H1 (cell line): ENCODE results near the gene CEP41. TPM values are rescaled to one million over a fixed set of nuclear protein-coding genes. Genes with fewer than 3 reads are reported as not detected.

Experiments used
- CTCF ChIA-PET: fragments of 300-600 bp; sonication (Branson Sonifier 250); formaldehyde crosslinking; loops from one replicate; lab custom pipeline; 2021; ENCODE audit not compliant: partially characterized antibody; lab: Charles Lee
- POLR2A ChIA-PET: fragments of 300-600 bp; sonication (Branson Sonifier 250); formaldehyde crosslinking; loops from one replicate; lab custom pipeline; 2021; ENCODE audit warnings: inconsistent platforms; ENCODE audit not compliant: partially characterized antibody; lab: Charles Lee
- DNase-seq, 2 experiments: peaks; one replicate each; pipeline versions ENCODE4 v3.0.0 to v3.0.0-alpha.2; 2010 to 2022; ENCODE audit warnings: low spot score in 2 of 2, low read depth in 1 of 2, mixed read lengths in 1 of 2
- FAIRE-seq: peaks from 2 replicates; lab custom pipeline; 2011; peaks lifted over from hg19 to GRCh38; lab: Jason Lieb, UNC
- H2AFZ ChIP-seq: 2 replicates; pipeline ENCODE4 v1.8.1; 2012; ENCODE audit warnings: low read length, inconsistent platforms
- H2AK5ac ChIP-seq: 2 replicates; pipeline ENCODE4 v1.6.1; 2013; ENCODE audit warnings: low read depth, low read length
- H2BK120ac ChIP-seq: replicated peaks from 2 replicates; pipeline ENCODE3; 2013; ENCODE audit warnings: low read depth, low read length, inconsistent platforms
- H2BK12ac ChIP-seq: 2 replicates; pipeline ENCODE4 v1.6.1; 2013; ENCODE audit warnings: low read depth, low read length
- H2BK15ac ChIP-seq: 2 replicates; pipeline ENCODE4 v1.6.1; 2013; ENCODE audit warnings: low read length
- H2BK20ac ChIP-seq: 2 replicates; pipeline ENCODE4 v1.6.1; 2013; ENCODE audit warnings: low read length
- H2BK5ac ChIP-seq: 2 replicates; pipeline ENCODE4 v1.6.1; 2013; ENCODE audit warnings: low read depth, low read length
- H3K14ac ChIP-seq: 2 replicates; pipeline ENCODE4 v1.6.1; 2013; ENCODE audit warnings: inconsistent platforms; ENCODE audit not compliant: insufficient read length
- H3K18ac ChIP-seq: 2 replicates; pipeline ENCODE4 v1.6.1; 2013; ENCODE audit warnings: low read length; ENCODE audit errors: extremely low read depth
- H3K23ac ChIP-seq: 2 replicates; pipeline ENCODE4 v1.6.1; 2013; ENCODE audit warnings: inconsistent platforms; ENCODE audit not compliant: insufficient read length
- H3K23me2 ChIP-seq: 2 replicates; pipeline ENCODE4 v1.6.1; 2013; ENCODE audit warnings: low read depth, low read length
- H3K27ac ChIP-seq: 2 replicates; pipeline ENCODE4 v1.6.1; 2011; ENCODE audit warnings: low read depth, low read length, inconsistent platforms
- H3K27me3 ChIP-seq, 4 experiments: replicated peaks in 1 of 4; 1 replicate in 1 of 4; 2 replicates in 3 of 4; pipeline versions ENCODE4 v1.6.1 to v1.8.1; 2011 to 2013; ENCODE audit warnings: low read length in 3 of 4, mild to moderate bottlenecking in 3 of 4, inconsistent platforms in 2 of 4, mixed read lengths in 2 of 4, moderate library complexity in 1 of 4; ENCODE audit not compliant: control insufficient read depth in 3 of 4, insufficient read depth in 3 of 4; ENCODE audit errors: extremely low read depth in 1 of 4
- H3K36me3 ChIP-seq, 4 experiments: 2 replicates each; pipeline versions ENCODE4 v1.6.1 to v1.8.1; 2011 to 2013; ENCODE audit warnings: mild to moderate bottlenecking in 4 of 4, low read length in 3 of 4, moderate library complexity in 2 of 4, control low read depth in 1 of 4, inconsistent platforms in 1 of 4; ENCODE audit not compliant: insufficient read depth in 4 of 4, control insufficient read depth in 2 of 4
- H3K4ac ChIP-seq: replicated peaks from 2 replicates; pipeline ENCODE3; 2013; ENCODE audit warnings: low read length, low read depth, mixed read lengths, inconsistent platforms; ENCODE audit not compliant: insufficient read length
- H3K4me1 ChIP-seq, 4 experiments: replicated peaks in 1 of 4; 1 replicate in 1 of 4; 2 replicates in 3 of 4; pipeline versions ENCODE4 v1.6.1 to v1.8.1; 2011 to 2013; ENCODE audit warnings: low read length in 3 of 4, inconsistent platforms in 2 of 4, mixed read lengths in 1 of 4; ENCODE audit not compliant: insufficient read depth in 4 of 4, control insufficient read depth in 3 of 4
- H3K4me2 ChIP-seq, 2 experiments: 2 replicates each; pipeline versions ENCODE4 v1.6.1 to v1.8.1; 2011 to 2013; ENCODE audit warnings: low read depth in 2 of 2, low read length in 2 of 2, control low read depth in 1 of 2, inconsistent platforms in 1 of 2, mild to moderate bottlenecking in 1 of 2; ENCODE audit not compliant: insufficient read depth in 1 of 2
- H3K4me3 ChIP-seq, 4 experiments: fragments of 200-600, 300-600 bp in 1 of 4; sonication (generic), shearing (Covaris generic), sonication (Bioruptor Twin) in 1 of 4; 2 replicates each; pipeline versions ENCODE4 v1.5.1 to v1.8.1; 2011 to 2016; ENCODE audit warnings: low read length in 4 of 4, low read depth in 3 of 4, control low read depth in 2 of 4, inconsistent platforms in 2 of 4, mild to moderate bottlenecking in 2 of 4, mixed read lengths in 1 of 4, moderate library complexity in 1 of 4; ENCODE audit not compliant: insufficient read depth in 2 of 4; ENCODE audit errors: extremely low read depth in 1 of 4
- H3K56ac ChIP-seq: replicated peaks from 2 replicates; pipeline ENCODE3; 2013; ENCODE audit warnings: low read depth, mild to moderate bottlenecking, mixed read lengths, low read length, inconsistent platforms; ENCODE audit not compliant: insufficient read length
- H3K79me1 ChIP-seq: 2 replicates; pipeline ENCODE4 v1.6.1; 2013; ENCODE audit warnings: low read depth, low read length, control low read depth
- H3K79me2 ChIP-seq, 2 experiments: 2 replicates each; pipeline versions ENCODE4 v1.6.1 to v1.8.1; 2012 to 2013; ENCODE audit warnings: low read length in 2 of 2, mild to moderate bottlenecking in 2 of 2, inconsistent platforms in 1 of 2; ENCODE audit not compliant: insufficient read depth in 2 of 2, control insufficient read depth in 1 of 2
- H3K9ac ChIP-seq, 4 experiments: replicated peaks in 1 of 4; 1 replicate in 1 of 4; 2 replicates in 3 of 4; pipeline versions ENCODE4 v1.6.1 to v1.8.1; 2011 to 2013; ENCODE audit warnings: low read depth in 3 of 4, low read length in 3 of 4, control low read depth in 2 of 4, mild to moderate bottlenecking in 2 of 4, moderate library complexity in 2 of 4, inconsistent platforms in 1 of 4; ENCODE audit errors: extremely low read depth in 1 of 4
- H3K9me3 ChIP-seq, 2 experiments: 2 replicates each; pipeline versions ENCODE4 v1.6.1 to v1.8.1; 2012 to 2013; ENCODE audit warnings: mild to moderate bottlenecking in 2 of 2, moderate library complexity in 2 of 2, control low read depth in 1 of 2, inconsistent platforms in 1 of 2, low read depth in 1 of 2, low read length in 1 of 2, mixed read lengths in 1 of 2; ENCODE audit not compliant: insufficient read depth in 2 of 2
- H4K20me1 ChIP-seq, 2 experiments: replicated peaks in 1 of 2; 2 replicates each; pipeline versions ENCODE3 to v1.8.1; 2011 to 2013; ENCODE audit warnings: inconsistent platforms in 2 of 2, low read length in 2 of 2, mild to moderate bottlenecking in 1 of 2; ENCODE audit not compliant: insufficient read depth in 2 of 2, control insufficient read depth in 1 of 2
- H4K5ac ChIP-seq: 2 replicates; pipeline ENCODE4 v1.6.1; 2013; ENCODE audit warnings: low read length, low read depth, mixed read lengths, inconsistent platforms; ENCODE audit not compliant: insufficient read length
- H4K8ac ChIP-seq: 2 replicates; pipeline ENCODE4 v1.8.0; 2013; ENCODE audit warnings: mild to moderate bottlenecking, moderate library complexity, low read length, inconsistent platforms; ENCODE audit not compliant: insufficient read depth; ENCODE audit errors: extremely low read depth
- H4K91ac ChIP-seq: replicated peaks from 2 replicates; pipeline ENCODE3; 2013; ENCODE audit warnings: low read length, mixed read lengths, inconsistent platforms; ENCODE audit not compliant: insufficient read length
- ATF2 ChIP-seq: IDR thresholded peaks from 2 replicates; pipeline ENCODE4 v1.6.1; 2012; ENCODE audit warnings: low read length, inconsistent platforms
- BRCA1 ChIP-seq: IDR thresholded peaks from 2 replicates; pipeline ENCODE4 v1.6.1; 2012; ENCODE audit warnings: low read depth, low read length, improper control_type of control experiment
- CEBPB ChIP-seq: IDR thresholded peaks from 2 replicates; pipeline ENCODE4 v1.6.1; 2012; ENCODE audit warnings: low read depth, low read length
- CHD2 ChIP-seq: IDR thresholded peaks from 2 replicates; pipeline ENCODE4 v1.6.1; 2012; ENCODE audit warnings: low read length, improper control_type of control experiment
- EP300 ChIP-seq, 2 experiments: IDR thresholded peaks; 1 replicate in 1 of 2; 2 replicates in 1 of 2; pipeline ENCODE4 v1.6.1; 2011 to 2012; ENCODE audit warnings: low read depth in 2 of 2, low read length in 2 of 2, mild to moderate bottlenecking in 2 of 2, borderline replicate concordance in 1 of 2, inconsistent platforms in 1 of 2, moderate library complexity in 1 of 2
- GABPA ChIP-seq: IDR thresholded peaks from 2 replicates; pipeline ENCODE4 v1.6.1; 2011; ENCODE audit warnings: mild to moderate bottlenecking, low read length, moderate library complexity, borderline replicate concordance; ENCODE audit not compliant: insufficient read depth
- HDAC2 ChIP-seq, 2 experiments: fragments of 300-600 bp in 1 of 2; sonication (generic) in 1 of 2; IDR thresholded peaks; 2 replicates each; pipeline ENCODE4 v1.6.1; 2011 to 2012; ENCODE audit warnings: low read depth in 2 of 2, low read length in 2 of 2, mild to moderate bottlenecking in 2 of 2, moderate library complexity in 2 of 2, borderline replicate concordance in 1 of 2, inconsistent platforms in 1 of 2
- KDM4A ChIP-seq: IDR thresholded peaks from one replicate; pipeline ENCODE4 v1.7.1; 2012; ENCODE audit warnings: low read depth, mild to moderate bottlenecking, moderate library complexity, low read length, inconsistent platforms; ENCODE audit not compliant: severe bottlenecking
- RNF2 ChIP-seq: fragments of 200-900, 300-1000 bp; sonication (generic); IDR thresholded peaks from 2 replicates; pipeline ENCODE4 v1.7.1; 2016; ENCODE audit warnings: borderline replicate concordance, low read depth, mild to moderate bottlenecking, antibody characterized with exemption, low read length; ENCODE audit not compliant: poor library complexity, severe bottlenecking; ENCODE audit errors: missing control alignments
- SUZ12 ChIP-seq: fragments of 200-600 bp; sonication (generic); IDR thresholded peaks from 2 replicates; pipeline ENCODE4 v1.6.1; 2012; ENCODE audit warnings: mild to moderate bottlenecking, inconsistent platforms, low read length, moderate library complexity, mixed read lengths
- TAF7 ChIP-seq: optimal IDR thresholded peaks from 2 replicates; pipeline ENCODE3; 2011; ENCODE audit warnings: low read depth, mild to moderate bottlenecking, inconsistent platforms, low read length, moderate library complexity, borderline replicate concordance
- WGBS, 2 experiments: shearing (Covaris generic) in 1 of 2; methylation state at CpG; one replicate each; pipeline versions ENCODE4 v1.1.6 to v1.1.7; 2013 to 2015; ENCODE audit warnings: low lambda C conversion rate in 2 of 2, mixed read lengths in 2 of 2, inconsistent platforms in 1 of 2, low coverage in 1 of 2, missing lambda C conversion rate in 1 of 2; ENCODE audit not compliant: insufficient replicate concordance in 2 of 2, insufficient coverage in 1 of 2, insufficient read length in 1 of 2; ENCODE audit errors: extremely low coverage in 1 of 2, missing lambda C conversion rate in 1 of 2; 5-methylcytosine and 5-hydroxymethylcytosine counted together
- polyA plus RNA-seq, 7 experiments: library from polyadenylated mRNA; depleted of rRNA in 3 of 7; stranded (reverse) in 5 of 7; unstranded in 2 of 7; fragments of >200 nt in 5 of 7; fragments of 200-250 nt in 2 of 7; gene quantifications; 1 replicate in 5 of 7; 2 replicates in 1 of 7; 4 replicates in 1 of 7; pipeline versions ENCODE4 v1.2.1 to v1.2.3, GENCODE V29; 2011 to 2013; ENCODE audit warnings: missing spikeins in 2 of 7, mixed read lengths in 2 of 7
- total RNA-seq: library from RNA; stranded (reverse); fragmentation: NEBNext Ultra II Directional; extraction: Animal tissue kit (Norgen Biotek cat#: 25700); gene quantifications from 2 replicates; pipeline ENCODE4 v1.2.1, GENCODE V29; 2021

The CEP41 gene
- total and polyA plus RNA-seq, 2 of the 8 experiments (the other 6 are each of a cell fraction or from before 2014, with no cell fraction given), result 9.3 to 12.8 TPM

GRCh38 chr7:130374507-130374906 is 66.3 kb downstream of the CEP41 start:
- Histone ChIP-seq H3K14ac (no peak overlapping the region), H2BK12ac (0 out of 2 replicates have a peak overlapping the region, but pooled peaks have one; percentile 4), H3K79me2 (no peaks in the 10 kb centered on the region), H3K23me2 (no peaks in the 10 kb centered on the region), H3K56ac (no peak overlapping the region), H3K4me3 (no peak overlapping the region), H3K18ac (no peak overlapping the region), H3K9me3 (peaks cover 18% of the 10 kb centered on the region in 2 experiments), H4K20me1 (no peaks in the 10 kb centered on the region), H2BK20ac (no peak overlapping the region), H3K79me1 (no peaks in the 10 kb centered on the region), H3K27ac (no peak overlapping the region), H2BK15ac (0 out of 2 replicates have a peak overlapping the region, but pooled peaks have one; percentile 46), H4K5ac (no peak overlapping the region), H2BK120ac (no peak overlapping the region), H3K9ac (no peak overlapping the region), H3K4ac (no peak overlapping the region), H4K8ac (no peak overlapping the region; the same call in 1 of the 2 replicates), H2AK5ac (0 out of 2 replicates have a peak overlapping the region, but pooled peaks have one; percentile 47), H3K4me2 (no peak overlapping the region), H3K4me1 (peaks cover 0 to 8% (median 6%) of the 10 kb centered on the region in 4 experiments; a peak in 6 of 7 replicates), H3K23ac (no peak overlapping the region), H2AFZ (peak overlapping the region; percentile 13; the same call in 1 of the 2 replicates), H3K27me3 (no peaks in the 10 kb centered on the region), H4K91ac (no peak overlapping the region), H2BK5ac (peak overlapping the region; percentile 35; the same call in 1 of the 2 replicates), H3K36me3 (no peaks in the 10 kb centered on the region)
- DNase-seq (no peak), FAIRE-seq (no peak)
- POLR2A ChIA-PET, result no interaction called here
- WGBS, 2 experiments, result 83% methylated on average over 6 of the region's 6 CpGs; no CpG with 5 or more reads in 1 of the 2 experiments
- CTCF ChIA-PET, result no interaction called here
- no peak for TF ChIP-seq ATF2
- TF ChIP-seq RNF2, result no peak
- no peak for TF ChIP-seq TAF7
- TF ChIP-seq BRCA1, result no peak
- no peak for TF ChIP-seq KDM4A
- TF ChIP-seq CHD2, result no peak
- no peak for TF ChIP-seq HDAC2 (IDR thresholded peaks at IDR 0.05; ENCODE audit: borderline replicate concordance in 1 of 2, low read depth in 2 of 2, low read length in 2 of 2)
- no peak for TF ChIP-seq EP300 (IDR thresholded peaks at IDR 0.05; ENCODE audit: borderline replicate concordance in 1 of 2, low read depth in 2 of 2, low read length in 2 of 2)
- TF ChIP-seq SUZ12, result no peak
- no peak for TF ChIP-seq CEBPB
- TF ChIP-seq GABPA, result no peak
